ENCODE measurements around the gene PPARD. TPM values are rescaled to one million over a fixed set of nuclear protein-coding genes. Genes with fewer than 3 reads are reported as not detected.

Gene PPARD
- total RNA-seq, 1 experiment from 2014 or later = 13.8 TPM

- DNase-seq (ENCODE audit: low spot score) = no peak
- Histone ChIP-seq H3K36me3 (ENCODE audit: insufficient read depth, low read length, poor library complexity, severe bottlenecking) (peaks cover 3% of the 10 kb centered on the region), H3K27me3 (replicated peaks; ENCODE audit: insufficient read depth, low read depth, low read length, poor library complexity) (no peaks in the 10 kb centered on the region), H3K4me3 (ENCODE audit: low read depth, low read length, poor library complexity, severe bottlenecking) (peak overlapping the region; percentile 84), H3K27ac (ENCODE audit: low read depth, low read length, poor library complexity, severe bottlenecking) (no peak overlapping the region), H3K4me1 (ENCODE audit: insufficient read depth, low read length, poor library complexity, severe bottlenecking) (peaks cover 3% of the 10 kb centered on the region), H3K9me3 (ENCODE audit: low read depth, low read length, poor library complexity, severe bottlenecking) (no peaks in the 10 kb centered on the region)
- TF ChIP-seq EZH2 (IDR thresholded peaks at IDR 0.05; ENCODE audit: borderline replicate concordance, low read depth, low read length, poor library complexity, severe bottlenecking) (no peak), CTCF (conservative IDR thresholded peaks at IDR 0.05; ENCODE audit: low read depth, low read length) (no peak)
- BruUV-seq (replicated peaks) = no TSS peak
- CTCF ChIA-PET = interaction anchor here (0.8 to 1.2 kb wide), 2 partner anchors 106 to 127 kb away, joined by 3 read pairs; no protein-coding TSS in a partner anchor
- intact Hi-C loops (cut with micrococcal nuclease; ENCODE audit: unreplicated experiment) = loop anchor here (5.0 kb wide), 1 partner anchor 123 kb away; the partner anchor contains the start of gene RPL10A
- POLR2A ChIA-PET (ENCODE audit: low non-redundant PET) = no interaction called here
Observed at GRCh38 chr6:35343835-35344550, 1.6 kb downstream of the PPARD start.

- no peak for DNase-seq (ENCODE audit: low spot score)
- no peak overlapping the region for H3K27ac ChIP-seq (ENCODE audit: low read depth, low read length, poor library complexity, severe bottlenecking)
- POLR2A ChIA-PET (ENCODE audit: low non-redundant PET) = no interaction called here
- no TSS peak for BruUV-seq (replicated peaks)
- no peaks in the 10 kb centered on the region for H3K9me3 ChIP-seq (ENCODE audit: low read depth, low read length, poor library complexity, severe bottlenecking)
- TF ChIP-seq CTCF (conservative IDR thresholded peaks at IDR 0.05; ENCODE audit: low read depth, low read length) (no peak), EZH2 (IDR thresholded peaks at IDR 0.05; ENCODE audit: borderline replicate concordance, low read depth, low read length, poor library complexity, severe bottlenecking) (no peak)
- intact Hi-C loops (cut with micrococcal nuclease; ENCODE audit: unreplicated experiment) = no loop called here
- H3K36me3 ChIP-seq (ENCODE audit: insufficient read depth, low read length, poor library complexity, severe bottlenecking) = peaks cover 6% of the 10 kb centered on the region
- H3K27me3 ChIP-seq (replicated peaks; ENCODE audit: insufficient read depth, low read depth, low read length, poor library complexity) = no peaks in the 10 kb centered on the region
- no peak overlapping the region for H3K4me3 ChIP-seq (ENCODE audit: low read depth, low read length, poor library complexity, severe bottlenecking)
- H3K4me1 ChIP-seq (ENCODE audit: insufficient read depth, low read length, poor library complexity, severe bottlenecking) = no peaks in the 10 kb centered on the region
- CTCF ChIA-PET = no interaction called here
Observed at GRCh38 chr6:35351422-35351821, 9.1 kb downstream of the PPARD start.

- Histone ChIP-seq H3K4me3 (ENCODE audit: low read depth, low read length, poor library complexity, severe bottlenecking) (no peak overlapping the region), H3K36me3 (ENCODE audit: insufficient read depth, low read length, poor library complexity, severe bottlenecking) (peaks cover 3% of the 10 kb centered on the region), H3K9me3 (ENCODE audit: low read depth, low read length, poor library complexity, severe bottlenecking) (no peaks in the 10 kb centered on the region), H3K4me1 (ENCODE audit: insufficient read depth, low read length, poor library complexity, severe bottlenecking) (no peaks in the 10 kb centered on the region), H3K27me3 (replicated peaks; ENCODE audit: insufficient read depth, low read depth, low read length, poor library complexity) (no peaks in the 10 kb centered on the region), H3K27ac (ENCODE audit: low read depth, low read length, poor library complexity, severe bottlenecking) (no peak overlapping the region)
- intact Hi-C loops (cut with micrococcal nuclease; ENCODE audit: unreplicated experiment) = no loop called here
- ChIA-PET CTCF (interaction anchor here (0.6 kb wide), 1 partner anchor 182 kb away, joined by 5 read pairs; no protein-coding TSS in a partner anchor), POLR2A (ENCODE audit: low non-redundant PET) (no interaction called here)
- DNase-seq (ENCODE audit: low spot score) = no peak
- TF ChIP-seq CTCF (conservative IDR thresholded peaks at IDR 0.05; ENCODE audit: low read depth, low read length) = no peak
- no peak for TF ChIP-seq EZH2 (IDR thresholded peaks at IDR 0.05; ENCODE audit: borderline replicate concordance, low read depth, low read length, poor library complexity, severe bottlenecking)
- BruUV-seq (replicated peaks) = no TSS peak
Observed at GRCh38 chr6:35352735-35353134, 10.4 kb downstream of the PPARD start.

Measured in A673 (cell line).